WTC11 (cell line): ENCODE results near the gene MIP. TPM values are rescaled to one million over a fixed set of nuclear protein-coding genes. Genes with fewer than 3 reads are reported as not detected.

Source experiments
- AR ChIP-seq: fragments of 250-450 bp; sonication (Bioruptor Pico); IDR thresholded peaks from 2 replicates; pipeline ENCODE4 v1.9.0; 2021; ENCODE audit warnings: mild to moderate bottlenecking
- ATF1 ChIP-seq: sonication (generic); formaldehyde crosslinking; IDR thresholded peaks from 2 replicates; pipeline ENCODE4 v1.8.1; 2023; ENCODE audit warnings: mild to moderate bottlenecking, moderate library complexity, missing genetic modification reagents
- CBFB ChIP-seq: sonication (generic); formaldehyde crosslinking; IDR thresholded peaks from 2 replicates; pipeline ENCODE4 v1.8.1; 2022; ENCODE audit warnings: mild to moderate bottlenecking, low read depth, missing genetic modification reagents
- CREM ChIP-seq: sonication (generic); formaldehyde crosslinking; IDR thresholded peaks from 2 replicates; pipeline ENCODE4 v1.8.1; 2022; ENCODE audit warnings: mild to moderate bottlenecking, missing genetic modification reagents, moderate library complexity
- ELF4 ChIP-seq: sonication (generic); formaldehyde crosslinking; IDR thresholded peaks from 2 replicates; pipeline ENCODE4 v1.8.1; 2022; ENCODE audit warnings: low read depth, mild to moderate bottlenecking, moderate library complexity, missing genetic modification reagents
- ETV6 ChIP-seq: sonication (generic); formaldehyde crosslinking; IDR thresholded peaks from 2 replicates; pipeline ENCODE4 v1.8.1; 2022; ENCODE audit warnings: mild to moderate bottlenecking, missing genetic modification reagents
- FOXJ3 ChIP-seq: sonication (generic); formaldehyde crosslinking; IDR thresholded peaks from 2 replicates; pipeline ENCODE4 v1.9.0; 2021; ENCODE audit warnings: missing genetic modification reagents, mild to moderate bottlenecking, borderline replicate concordance
- FOXK1 ChIP-seq: sonication (generic); formaldehyde crosslinking; IDR thresholded peaks from 2 replicates; pipeline ENCODE4 v1.8.0; 2022; ENCODE audit warnings: mild to moderate bottlenecking, moderate library complexity, missing genetic modification reagents
- FOXP1 ChIP-seq: sonication (generic); formaldehyde crosslinking; IDR thresholded peaks from 2 replicates; pipeline ENCODE4 v1.8.0; 2022; ENCODE audit warnings: missing genetic modification reagents, mild to moderate bottlenecking, moderate library complexity, borderline replicate concordance
- HMGXB4 ChIP-seq: sonication (generic); formaldehyde crosslinking; IDR thresholded peaks from 2 replicates; pipeline ENCODE4 v1.8.1; 2023; ENCODE audit warnings: mild to moderate bottlenecking, moderate library complexity, missing genetic modification reagents
- IRF2 ChIP-seq: sonication (generic); formaldehyde crosslinking; IDR thresholded peaks from 2 replicates; pipeline ENCODE4 v1.8.0; 2022; ENCODE audit warnings: low read depth, missing genetic modification reagents, borderline replicate concordance
- JUN ChIP-seq: sonication (generic); formaldehyde crosslinking; IDR thresholded peaks from 2 replicates; pipeline ENCODE4 v1.8.0; 2023; ENCODE audit warnings: mild to moderate bottlenecking, missing genetic modification reagents
- MAX ChIP-seq: sonication (generic); formaldehyde crosslinking; IDR thresholded peaks from 2 replicates; pipeline ENCODE4 v1.8.0; 2022; ENCODE audit warnings: mild to moderate bottlenecking, missing genetic modification reagents
- MLX ChIP-seq: sonication (generic); formaldehyde crosslinking; IDR thresholded peaks from 2 replicates; pipeline ENCODE4 v1.8.1; 2023; ENCODE audit warnings: mild to moderate bottlenecking, missing genetic modification reagents, moderate library complexity
- MXD4 ChIP-seq: fragments of 250-450 bp; sonication (Bioruptor Pico); IDR thresholded peaks from 2 replicates; pipeline ENCODE4 v1.8.0; 2021; ENCODE audit warnings: mild to moderate bottlenecking, moderate library complexity, borderline replicate concordance
- MYBL2 ChIP-seq: sonication (generic); formaldehyde crosslinking; IDR thresholded peaks from 2 replicates; pipeline ENCODE4 v1.8.1; 2023; ENCODE audit warnings: mild to moderate bottlenecking, moderate library complexity, missing genetic modification reagents
- NFYB ChIP-seq: sonication (generic); formaldehyde crosslinking; conservative IDR thresholded peaks from 2 replicates; pipeline ENCODE4 v1.8.0; 2022; ENCODE audit warnings: low read depth, missing genetic modification reagents
- NR1H2 ChIP-seq: sonication (generic); formaldehyde crosslinking; IDR thresholded peaks from 2 replicates; pipeline ENCODE4 v1.9.0; 2021; ENCODE audit warnings: mild to moderate bottlenecking, moderate library complexity, missing genetic modification reagents
- NR3C1 ChIP-seq: sonication (generic); formaldehyde crosslinking; conservative IDR thresholded peaks from 2 replicates; pipeline ENCODE4 v1.8.1; 2023; ENCODE audit warnings: low read depth, mild to moderate bottlenecking, missing genetic modification reagents
- RELA ChIP-seq: sonication (generic); formaldehyde crosslinking; IDR thresholded peaks from 2 replicates; pipeline ENCODE4 v1.8.1; 2022; ENCODE audit warnings: missing genetic modification reagents, mild to moderate bottlenecking, borderline replicate concordance
- RORB ChIP-seq: fragments of 250-450 bp; sonication (Bioruptor Pico); IDR thresholded peaks from 2 replicates; pipeline ENCODE4 v1.9.0; 2021; ENCODE audit warnings: mild to moderate bottlenecking
- SMAD4 ChIP-seq: sonication (generic); formaldehyde crosslinking; IDR thresholded peaks from 2 replicates; pipeline ENCODE4 v1.8.0; 2022; ENCODE audit warnings: mild to moderate bottlenecking, missing genetic modification reagents
- TEAD1 ChIP-seq: sonication (generic); formaldehyde crosslinking; IDR thresholded peaks from 2 replicates; pipeline ENCODE4 v1.8.0; 2022; ENCODE audit warnings: mild to moderate bottlenecking, missing genetic modification reagents
- TP53 ChIP-seq: sonication (generic); formaldehyde crosslinking; IDR thresholded peaks from 2 replicates; pipeline ENCODE4 v1.8.1; 2023; ENCODE audit warnings: mild to moderate bottlenecking, missing genetic modification reagents
- ZNF281 ChIP-seq: sonication (generic); formaldehyde crosslinking; IDR thresholded peaks from 2 replicates; pipeline ENCODE4 v1.8.0; 2023; ENCODE audit warnings: mild to moderate bottlenecking, missing genetic modification reagents
- ZNF317 ChIP-seq: sonication (generic); formaldehyde crosslinking; IDR thresholded peaks from 2 replicates; pipeline ENCODE4 v1.8.1; 2023; ENCODE audit warnings: low read depth, mild to moderate bottlenecking, moderate library complexity, missing genetic modification reagents, borderline replicate concordance
- ZNF396 ChIP-seq: fragments of 250-450 bp; sonication (Bioruptor Pico); IDR thresholded peaks from 2 replicates; pipeline ENCODE4 v1.8.0; 2021; ENCODE audit warnings: mild to moderate bottlenecking, moderate library complexity, borderline replicate concordance
- total RNA-seq: library from RNA; stranded (reverse); gene quantifications from 3 replicates; pipeline ENCODE4 v1.2.3, GENCODE V29; 2021
- TF ChIP-seq, protein P1 (sequence below): sonication (generic); formaldehyde crosslinking; IDR thresholded peaks from 2 replicates; pipeline ENCODE4 v1.8.1; 2023; ENCODE audit warnings: mild to moderate bottlenecking, missing genetic modification reagents, borderline replicate concordance

MIP gene
- total RNA-seq, 1 experiment from 2014 or later, result not detected

DNA sequence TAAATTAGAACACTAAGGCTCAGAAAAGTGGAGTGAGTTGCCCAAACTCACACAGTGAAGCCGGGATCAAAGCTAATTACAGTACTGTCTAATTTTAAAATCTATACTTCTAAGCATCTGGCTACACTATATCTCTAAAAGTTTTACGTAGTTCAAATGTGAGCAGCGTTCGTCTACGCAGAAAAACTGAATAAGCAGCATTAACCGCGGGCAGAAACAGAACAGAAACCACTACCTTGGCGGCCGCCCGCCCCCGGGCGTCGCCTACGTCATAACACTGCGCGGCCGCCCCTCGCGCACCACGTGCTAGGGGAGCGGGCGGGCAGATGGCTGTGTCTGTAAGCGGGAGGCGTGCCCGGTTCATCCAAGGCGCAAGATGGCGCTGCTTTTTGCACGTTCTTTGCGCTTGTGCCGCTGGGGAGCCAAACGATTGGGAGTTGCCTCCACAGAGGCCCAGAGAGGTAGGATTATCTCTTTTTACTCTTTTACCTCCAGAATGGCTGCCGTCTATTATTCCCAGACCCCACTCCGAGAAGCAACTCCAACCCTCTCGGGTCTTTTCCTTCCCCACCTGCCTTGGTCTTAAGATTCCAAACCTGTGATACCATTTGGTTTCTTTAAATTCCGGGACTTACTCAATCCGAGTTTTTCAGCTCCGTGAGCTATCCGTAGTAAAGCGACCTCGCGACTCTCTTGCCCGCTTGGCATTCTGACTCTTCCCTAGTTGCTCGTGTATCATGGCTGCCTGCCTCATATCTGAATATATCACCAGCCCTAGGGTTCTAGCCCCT is 14.0 kb upstream of the MIP start, which contains the start of gene SPRYD4 (continued):
- TF ChIP-seq RELA (CRISPR knock-in tag) (no peak), TP53 (no peak), MYBL2 (peak; percentile 85; the same call in 1 of the 2 replicates), ZNF317 (CRISPR knock-in tag) (no peak), FOXK1 (CRISPR knock-in tag) (peak; percentile 94), CREM (CRISPR knock-in tag) (peak; percentile 98), NR1H2 (CRISPR knock-in tag) (no peak), ATF1 (CRISPR knock-in tag) (0 out of 2 replicates have a peak, but pooled peaks have one; percentile 82), IRF2 (CRISPR knock-in tag) (no peak), MAX (peak; percentile 99), AR (CRISPR knock-in tag) (no peak), NR3C1 (no peak), ZNF281 (peak; percentile 75; the same call in 1 of the 2 replicates), MLX (CRISPR knock-in tag) (0 out of 2 replicates have a peak, but pooled peaks have one; percentile 24), FOXP1 (CRISPR knock-in tag) (peak; percentile 81; the same call in 1 of the 2 replicates), CBFB (CRISPR knock-in tag) (no peak), JUN (CRISPR knock-in tag) (no peak), RORB (CRISPR knock-in tag) (no peak), ELF4 (CRISPR knock-in tag) (no peak), HMGXB4 (CRISPR knock-in tag) (peak; percentile 63), TEAD1 (CRISPR knock-in tag) (peak; percentile 91), NFYB (CRISPR knock-in tag) (no peak), SMAD4 (CRISPR knock-in tag) (no peak), FOXJ3 (CRISPR knock-in tag) (no peak), ZNF396 (CRISPR knock-in tag) (no peak), ETV6 (CRISPR knock-in tag) (peak; percentile 96), MXD4 (CRISPR knock-in tag) (no peak)
- TF ChIP-seq, protein P1, sequence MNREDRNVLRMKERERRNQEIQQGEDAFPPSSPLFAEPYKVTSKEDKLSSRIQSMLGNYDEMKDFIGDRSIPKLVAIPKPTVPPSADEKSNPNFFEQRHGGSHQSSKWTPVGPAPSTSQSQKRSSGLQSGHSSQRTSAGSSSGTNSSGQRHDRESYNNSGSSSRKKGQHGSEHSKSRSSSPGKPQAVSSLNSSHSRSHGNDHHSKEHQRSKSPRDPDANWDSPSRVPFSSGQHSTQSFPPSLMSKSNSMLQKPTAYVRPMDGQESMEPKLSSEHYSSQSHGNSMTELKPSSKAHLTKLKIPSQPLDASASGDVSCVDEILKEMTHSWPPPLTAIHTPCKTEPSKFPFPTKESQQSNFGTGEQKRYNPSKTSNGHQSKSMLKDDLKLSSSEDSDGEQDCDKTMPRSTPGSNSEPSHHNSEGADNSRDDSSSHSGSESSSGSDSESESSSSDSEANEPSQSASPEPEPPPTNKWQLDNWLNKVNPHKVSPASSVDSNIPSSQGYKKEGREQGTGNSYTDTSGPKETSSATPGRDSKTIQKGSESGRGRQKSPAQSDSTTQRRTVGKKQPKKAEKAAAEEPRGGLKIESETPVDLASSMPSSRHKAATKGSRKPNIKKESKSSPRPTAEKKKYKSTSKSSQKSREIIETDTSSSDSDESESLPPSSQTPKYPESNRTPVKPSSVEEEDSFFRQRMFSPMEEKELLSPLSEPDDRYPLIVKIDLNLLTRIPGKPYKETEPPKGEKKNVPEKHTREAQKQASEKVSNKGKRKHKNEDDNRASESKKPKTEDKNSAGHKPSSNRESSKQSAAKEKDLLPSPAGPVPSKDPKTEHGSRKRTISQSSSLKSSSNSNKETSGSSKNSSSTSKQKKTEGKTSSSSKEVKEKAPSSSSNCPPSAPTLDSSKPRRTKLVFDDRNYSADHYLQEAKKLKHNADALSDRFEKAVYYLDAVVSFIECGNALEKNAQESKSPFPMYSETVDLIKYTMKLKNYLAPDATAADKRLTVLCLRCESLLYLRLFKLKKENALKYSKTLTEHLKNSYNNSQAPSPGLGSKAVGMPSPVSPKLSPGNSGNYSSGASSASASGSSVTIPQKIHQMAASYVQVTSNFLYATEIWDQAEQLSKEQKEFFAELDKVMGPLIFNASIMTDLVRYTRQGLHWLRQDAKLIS (CRISPR knock-in tag), result no peak
